HG03442 (cell line): ENCODE measurements around the gene GAS5.
"Not testable (repeated sequence)": the region's sequence is repeated elsewhere in the genome, so short reads cannot be mapped to it uniquely, and the experiment has no call there.

Experiments used
- ATAC-seq: cut with Tn5 transposase; IDR thresholded peaks from one replicate; pipeline ENCODE4 v1.9.1; 2021; ENCODE audit warnings: mild to moderate bottlenecking, moderate library complexity; ENCODE audit not compliant: unreplicated experiment

Gene GAS5

GRCh38 chr1:173870252-173871075, 2.7 kb upstream of the GAS5 start:
- peak; percentile 29 for ATAC-seq

DNA sequence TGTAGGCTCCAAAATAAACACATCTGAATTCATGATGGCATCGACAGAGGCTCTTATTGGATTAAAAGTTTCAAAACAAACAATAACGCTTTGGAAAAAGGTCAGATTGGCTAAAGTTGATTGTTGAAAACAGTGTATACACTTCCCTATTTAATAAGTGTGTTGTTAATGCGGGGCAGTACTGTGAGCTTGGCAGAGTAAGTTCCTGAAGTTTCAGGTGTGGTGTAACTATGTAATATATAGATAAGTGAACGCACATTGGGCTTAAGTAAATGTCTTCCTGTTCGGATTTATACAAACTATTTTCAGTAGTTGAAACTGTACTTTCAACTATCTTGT, 1.2 kb upstream of the GAS5 start:
- no peak for ATAC-seq

- ATAC-seq = peak; percentile 62
Measured at GRCh38 chr1:173868266-173869020, 654 bp upstream of the GAS5 start, which contains the start of gene ZBTB37. Gene ZBTB37 (plus strand): TSS chr1:173868380. CDS start chr1:173870226, 1,846 bp downstream.

DNA sequence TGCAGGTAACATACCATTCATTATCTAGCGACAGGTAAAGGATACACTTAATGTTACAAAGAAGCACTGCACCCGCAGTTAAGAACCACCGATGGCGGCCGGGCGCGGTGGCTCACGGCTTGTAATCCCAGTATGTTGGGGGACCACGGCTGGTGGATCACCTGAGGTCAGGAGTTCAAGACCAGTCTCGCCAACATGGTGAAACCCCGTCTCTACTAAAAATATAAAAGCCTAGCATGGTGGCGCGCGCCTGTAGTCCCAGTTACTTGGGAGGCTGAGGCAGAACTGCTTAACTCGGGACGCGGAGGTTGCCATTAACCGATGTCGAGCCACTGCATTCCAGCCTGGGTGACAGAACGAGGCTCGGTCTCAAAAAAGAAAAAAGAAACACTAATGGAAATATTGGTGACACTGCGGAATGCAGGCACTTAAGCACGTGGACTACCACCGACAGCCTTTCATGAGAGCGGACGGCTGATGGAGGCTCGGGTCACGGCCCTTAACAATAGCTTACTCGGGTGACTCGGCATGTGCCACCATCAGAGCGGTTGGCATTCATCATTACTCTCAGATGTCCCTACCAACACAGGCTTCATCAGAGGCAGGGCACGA, 542 bp downstream of the GAS5 start:
- ATAC-seq = no peak

- no peak for ATAC-seq
Measured at GRCh38 chr1:173866413-173867115, 1.2 kb downstream of the GAS5 start.

DNA sequence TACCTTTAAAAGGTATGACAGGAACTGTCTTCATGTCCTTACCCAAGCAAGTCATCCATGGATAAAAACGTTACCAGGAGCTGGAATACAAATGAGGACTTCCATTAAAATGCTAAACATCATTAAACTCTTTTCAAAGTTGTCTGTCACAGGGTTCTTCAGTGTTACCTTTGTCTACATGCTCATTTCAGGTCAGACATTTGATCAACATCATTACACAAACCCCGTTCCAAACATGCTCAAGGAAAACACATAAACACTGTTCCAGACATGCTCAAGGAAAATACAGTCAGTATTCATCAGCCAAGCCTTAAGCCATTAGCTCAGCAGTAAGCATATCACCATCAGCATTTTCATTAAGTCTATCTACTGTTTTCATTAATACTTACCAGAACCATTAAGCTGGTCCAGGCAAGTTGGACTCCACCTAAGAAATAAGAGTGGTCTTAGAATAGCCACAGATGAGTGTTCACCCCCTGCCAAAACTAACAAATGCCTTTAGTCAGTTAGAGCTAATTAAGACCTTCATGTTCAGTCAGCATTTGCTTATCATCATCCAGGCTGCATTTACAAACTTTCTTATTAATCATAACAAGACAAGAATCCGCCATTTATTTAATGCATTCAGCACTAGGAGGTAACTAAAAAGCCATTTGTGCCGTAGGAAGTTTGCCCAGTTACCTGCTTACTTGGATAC, 2.2 kb downstream of the GAS5 start:
- no peak for ATAC-seq

DNA sequence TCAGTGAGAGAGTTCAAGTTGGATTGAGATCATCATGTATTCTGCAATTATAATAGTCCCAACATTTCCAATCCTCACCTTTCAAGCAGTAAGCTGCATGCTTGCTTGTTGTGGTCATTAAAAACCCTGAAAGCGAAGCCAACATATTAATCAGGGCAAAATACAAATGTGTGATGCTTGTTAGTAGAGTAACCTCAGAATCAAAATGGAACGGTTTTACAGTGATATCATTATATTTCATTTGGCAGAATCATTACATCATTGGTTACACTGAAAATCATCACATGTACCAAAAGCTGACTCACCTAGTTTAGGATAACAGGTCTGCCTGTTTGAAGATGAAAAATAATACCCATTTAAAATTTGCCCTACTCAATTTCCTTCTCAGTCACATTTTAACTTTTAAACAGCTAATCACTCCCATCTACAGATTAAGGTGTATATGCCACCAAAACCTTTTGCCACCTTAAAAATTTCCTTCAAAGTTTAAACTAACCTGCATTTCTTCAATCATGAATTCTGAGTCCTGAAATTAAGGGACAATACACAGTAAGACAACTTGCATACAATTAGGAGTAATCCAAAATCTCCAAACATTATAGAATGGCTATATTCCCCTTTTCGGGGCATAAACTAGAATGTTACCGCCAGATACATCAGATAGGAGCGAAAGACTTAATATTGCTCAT, 3.5 kb downstream of the GAS5 start:
- ATAC-seq = no peak

DNA sequence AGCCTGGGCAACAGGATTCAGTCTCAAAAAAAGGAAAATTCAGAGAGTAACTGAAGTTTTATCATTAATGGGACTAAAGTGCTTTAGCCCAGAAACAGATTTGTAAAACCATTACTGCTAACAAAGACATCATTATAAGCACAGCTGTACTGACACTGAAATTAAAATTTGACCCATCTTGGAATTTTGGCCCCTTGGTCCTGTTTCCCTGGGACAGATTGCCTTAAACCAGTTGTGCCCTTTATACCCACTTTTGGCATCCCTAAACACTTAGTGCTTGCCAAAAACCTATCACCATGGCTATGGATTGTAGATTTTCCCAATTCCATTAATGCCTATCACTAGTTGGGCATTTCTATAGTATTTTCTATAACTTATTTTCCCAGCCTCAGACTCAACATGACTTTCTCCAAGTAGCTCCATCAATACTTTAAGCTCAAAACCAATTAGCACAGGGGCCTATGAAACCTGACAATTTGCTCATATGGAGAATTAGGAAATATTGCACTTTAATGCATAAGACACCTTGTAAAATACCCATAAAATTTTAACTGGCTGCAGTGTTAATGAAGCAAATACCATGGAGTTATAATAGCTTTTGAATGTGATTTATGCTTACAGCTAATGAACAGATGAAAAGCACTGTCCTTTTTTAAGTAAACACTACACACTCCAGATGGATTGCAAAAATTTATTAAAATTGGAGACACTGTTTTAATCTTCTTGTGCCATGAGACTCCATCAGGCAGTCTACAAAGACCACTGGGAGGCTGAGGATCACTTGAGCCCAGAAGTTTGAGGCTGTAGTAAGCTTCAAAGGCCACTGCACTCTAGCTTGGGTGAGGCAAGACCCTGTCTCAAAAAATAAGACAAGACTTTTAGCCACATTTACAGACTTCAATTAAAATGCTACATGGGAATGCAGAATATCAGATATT, 4.3 kb downstream of the GAS5 start:
- no peak for ATAC-seq

GRCh38 chr1:173862769-173863223, 5.0 kb downstream of the GAS5 start:
- ATAC-seq = no peak

DNA sequence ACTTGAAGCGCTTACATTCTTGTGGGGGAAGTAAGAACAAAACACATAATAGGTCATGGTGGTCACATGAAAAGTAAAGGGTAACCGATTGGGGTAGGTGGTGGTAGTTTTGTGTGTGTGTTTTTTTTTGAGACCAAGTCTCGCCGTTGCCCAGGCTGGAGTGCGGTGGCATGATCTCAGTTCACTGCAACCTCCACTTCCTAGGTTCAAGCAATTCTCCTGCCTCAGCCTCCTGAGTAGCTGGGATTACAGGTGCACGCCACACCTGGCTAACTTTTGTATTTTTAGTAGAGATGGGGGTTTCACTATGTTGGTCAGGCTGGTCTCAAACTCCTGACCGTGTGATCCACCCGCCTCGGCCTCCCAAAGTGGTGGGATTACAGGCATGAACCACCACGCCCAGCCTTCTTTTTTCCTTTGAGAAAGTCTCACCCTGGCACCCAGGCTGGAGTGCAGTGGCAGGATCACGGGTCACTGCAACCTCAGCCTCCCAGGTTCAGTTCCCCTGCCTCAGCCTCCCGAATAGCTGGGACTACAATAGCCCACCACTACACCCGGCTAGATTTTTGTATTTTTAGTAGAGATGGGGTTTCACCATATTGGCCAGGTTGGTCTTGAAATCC, 5.5 kb downstream of the GAS5 start:
- ATAC-seq = not testable (repeated sequence)

GRCh38 chr1:173861731-173862145, 6.1 kb downstream of the GAS5 start:
- no peak for ATAC-seq

- no peak for ATAC-seq
Measured at GRCh38 chr1:173860065-173860464, 7.7 kb downstream of the GAS5 start.

DNA sequence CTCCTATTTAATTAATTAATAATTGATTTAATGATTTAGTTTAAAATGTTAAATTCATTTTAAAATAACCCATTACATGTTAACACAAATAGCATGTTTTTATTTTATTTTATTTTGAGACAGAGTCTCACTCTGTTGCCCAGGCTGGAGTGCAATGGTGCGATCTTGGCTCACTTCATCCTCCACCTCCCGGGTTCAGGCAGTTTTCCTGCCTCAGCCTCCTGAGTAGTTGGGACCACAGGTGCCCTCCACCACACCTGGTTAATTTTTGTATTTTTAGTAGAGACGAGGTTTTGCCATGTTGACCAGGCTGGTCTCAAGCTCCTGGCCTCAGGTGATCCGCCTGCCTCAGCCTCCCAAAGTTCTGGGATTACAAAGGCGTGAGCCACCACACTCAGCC, 8.2 kb downstream of the GAS5 start:
- not testable (repeated sequence) for ATAC-seq

DNA sequence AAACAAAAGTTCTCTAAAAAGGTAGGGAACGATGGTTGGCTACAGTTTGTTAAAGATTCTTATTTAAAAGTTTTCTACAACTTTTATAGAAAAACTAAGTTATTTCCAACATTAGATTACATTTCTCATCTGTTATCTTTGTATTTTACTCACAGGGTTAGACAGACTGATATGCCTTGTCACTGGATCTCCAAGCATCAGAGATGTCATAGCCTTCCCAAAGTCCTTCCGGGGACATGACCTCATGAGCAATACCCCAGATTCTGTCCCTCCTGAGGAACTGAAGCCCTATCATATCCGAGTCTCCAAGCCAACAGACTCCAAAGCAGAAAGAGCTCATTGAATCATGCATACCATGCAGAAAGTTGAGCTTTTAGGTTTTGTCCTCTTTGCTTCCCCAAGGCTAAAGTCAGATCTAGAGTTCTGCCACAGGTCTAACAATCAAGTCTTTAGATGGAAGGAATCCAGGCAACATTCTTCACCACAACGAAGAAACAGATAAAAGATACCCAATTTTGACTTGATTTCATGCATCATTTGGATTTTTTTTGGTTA, 10.3 kb downstream of the GAS5 start:
- no peak for ATAC-seq

GRCh38 chr1:173856903-173857302, 10.9 kb downstream of the GAS5 start:
- no peak for ATAC-seq

DNA sequence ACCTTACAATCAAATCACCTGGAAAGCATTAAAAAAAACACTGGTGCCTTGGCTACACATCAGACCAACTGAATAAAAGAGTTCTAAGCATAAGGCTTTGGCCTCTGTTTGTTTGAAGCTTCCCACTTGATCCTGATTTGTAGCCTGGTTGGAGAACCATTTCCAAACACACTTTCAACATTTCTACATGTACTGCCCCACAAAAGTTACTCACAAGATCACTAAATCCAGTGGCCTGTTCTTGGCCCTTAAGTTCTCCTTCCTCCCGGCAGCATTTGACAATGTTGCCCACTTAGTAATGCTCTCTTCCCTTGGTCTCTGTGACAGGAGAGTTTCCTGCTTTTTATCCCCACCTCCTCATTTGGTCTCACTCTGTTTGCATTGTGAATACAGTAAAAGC, 11.8 kb downstream of the GAS5 start:
- no peak for ATAC-seq

DNA sequence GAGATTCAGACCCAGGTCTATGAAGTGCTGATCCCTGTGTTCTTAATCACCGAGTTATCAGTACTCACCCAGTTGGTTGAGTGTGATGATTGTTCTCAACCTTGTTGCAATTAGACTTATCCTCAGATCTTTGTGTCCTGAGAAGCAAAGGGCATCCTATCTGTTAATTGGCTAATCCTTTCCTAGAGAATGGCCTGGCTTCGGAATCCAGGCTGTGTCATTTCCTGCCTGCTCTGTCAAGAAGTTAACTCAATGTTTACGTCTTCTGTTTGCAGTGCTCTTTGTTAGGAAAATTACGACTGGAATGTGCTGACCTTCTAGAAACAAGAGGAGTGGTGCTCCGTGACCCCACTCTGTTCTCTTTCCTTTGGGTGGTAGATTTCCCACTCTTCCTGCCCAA, 14.7 kb downstream of the GAS5 start:
- ATAC-seq = no peak

DNA sequence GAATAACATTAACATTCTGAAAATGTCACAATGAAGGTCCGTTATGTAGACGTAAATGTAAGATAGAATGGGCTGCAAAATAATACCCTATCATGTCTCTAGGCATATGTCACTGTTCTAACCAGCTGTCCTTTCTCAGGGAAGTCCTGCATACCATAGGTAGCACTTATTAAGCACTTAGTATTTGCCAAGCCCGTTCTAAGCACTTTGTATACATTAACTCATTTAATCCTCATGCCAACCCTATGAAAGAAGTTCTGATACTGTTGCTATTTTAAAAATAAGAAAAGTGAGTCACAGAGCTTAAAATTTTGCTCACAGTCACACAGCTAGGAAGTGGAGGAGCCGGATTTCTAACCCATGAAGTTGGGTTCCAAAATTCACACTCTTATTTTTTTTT, 15.7 kb downstream of the GAS5 start:
- ATAC-seq = no peak
